ENCODE results near the gene PHOSPHO1.

- TF ChIP-seq POLR2A (IDR thresholded peaks at IDR 0.05) (no peak), CTCF (IDR thresholded peaks at IDR 0.05) (peak in 1 of 3 donors; percentile 31)
Observed at GRCh38 chr17:49227436-49228261, 2.9 kb downstream of the PHOSPHO1 start.

Measured in lower leg skin (tissue), 3 donors.